Kidney (tissue), 14 donors: ENCODE data around the gene HAPLN3. TPM values are rescaled to one million over a fixed set of nuclear protein-coding genes. Genes with fewer than 3 reads are reported as not detected.

Experiments
- DNase-seq, 5 donors: peaks; one replicate each; pipeline ENCODE4 v3.0.0-alpha.2; 2013 to 2020
- FAIRE-seq: peaks from 2 replicates; lab custom pipeline; 2012; peaks lifted over from hg19 to GRCh38; lab: Jason Lieb, UNC
- H3K27ac ChIP-seq, 2 donors: one replicate each; pipeline ENCODE4 v1.7.0; 2013; ENCODE audit warnings: low read depth in 2 of 2, low read length in 2 of 2, inconsistent platforms in 1 of 2
- H3K27me3 ChIP-seq: one replicate; pipeline ENCODE4 v1.7.1; 2013; ENCODE audit warnings: low read length, inconsistent platforms; ENCODE audit not compliant: control insufficient read depth, insufficient read depth
- H3K36me3 ChIP-seq, 3 donors: one replicate each; pipeline versions ENCODE4 v1.7.0 to v1.7.1; 2013; ENCODE audit warnings: low read length in 3 of 3, control low read depth in 1 of 3, inconsistent platforms in 1 of 3; ENCODE audit not compliant: insufficient read depth in 3 of 3, control insufficient read depth in 2 of 3
- H3K4me1 ChIP-seq, 3 donors: one replicate each; pipeline versions ENCODE4 v1.7.0 to v1.7.1; 2013; ENCODE audit warnings: low read length in 3 of 3, inconsistent platforms in 1 of 3, low read depth in 1 of 3; ENCODE audit not compliant: control insufficient read depth in 2 of 3, insufficient read depth in 2 of 3
- H3K4me3 ChIP-seq, 3 donors: one replicate each; pipeline versions ENCODE4 v1.7.0 to v1.8.1; 2013; ENCODE audit warnings: low read length in 3 of 3, control low read depth in 1 of 3, inconsistent platforms in 1 of 3
- H3K9ac ChIP-seq, 3 donors: one replicate each; pipeline versions ENCODE4 v1.7.0 to v1.7.1; 2013; ENCODE audit warnings: low read length in 3 of 3, control low read depth in 1 of 3, inconsistent platforms in 1 of 3
- H3K9me3 ChIP-seq, 3 donors: one replicate each; pipeline versions ENCODE4 v1.7.0 to v1.7.1; 2013; ENCODE audit warnings: low read length in 3 of 3, control low read depth in 1 of 3, inconsistent platforms in 1 of 3; ENCODE audit not compliant: control insufficient read depth in 2 of 3, insufficient read depth in 1 of 3
- intact Hi-C: fragments of 100-400 bp; cut with DNase I; formaldehyde crosslinking; loops from one replicate; pipeline ENCODE4 v1.11.1; 2022
- polyA plus RNA-seq: library from polyadenylated mRNA; stranded (reverse); fragments of 350-450 nt; fragmentation: Illumina TruSeq; extraction: RNeasy Lipid Tissue Mini Kit (QIAGEN cat#74804); gene quantifications from one replicate; pipeline ENCODE4 v1.2.3, GENCODE V29; 2014; ENCODE audit warnings: low read depth, low replicate concordance; ENCODE audit not compliant: insufficient read depth
- total RNA-seq: library from RNA; stranded (reverse); fragmentation: NEBNext Ultra II Directional; extraction: Animal tissue kit (Norgen Biotek cat#: 25700); gene quantifications from one replicate; pipeline ENCODE4 v1.2.1, GENCODE V29; 2021
- TF ChIP-seq, protein P1 (sequence below): IDR thresholded peaks from 3 replicates; pipeline ENCODE4 v1.5.1; 2012; ENCODE audit warnings: mild to moderate bottlenecking, moderate library complexity, borderline replicate concordance; ENCODE audit not compliant: insufficient read depth; ENCODE audit errors: extremely low read depth
- donor health status: control.
- donor health status: control.
- donor health status: control.
- donor health status: control.
- donor health status: control.
- donor health status: DM: yes; HTN: yes; CAD: no.
- donor health status: Normal renal cell carcinoma (clear cell type).

Gene HAPLN3
- total and polyA plus RNA-seq, 2 donors from 2014 or later: 2.2 to 11.2 TPM

DNA sequence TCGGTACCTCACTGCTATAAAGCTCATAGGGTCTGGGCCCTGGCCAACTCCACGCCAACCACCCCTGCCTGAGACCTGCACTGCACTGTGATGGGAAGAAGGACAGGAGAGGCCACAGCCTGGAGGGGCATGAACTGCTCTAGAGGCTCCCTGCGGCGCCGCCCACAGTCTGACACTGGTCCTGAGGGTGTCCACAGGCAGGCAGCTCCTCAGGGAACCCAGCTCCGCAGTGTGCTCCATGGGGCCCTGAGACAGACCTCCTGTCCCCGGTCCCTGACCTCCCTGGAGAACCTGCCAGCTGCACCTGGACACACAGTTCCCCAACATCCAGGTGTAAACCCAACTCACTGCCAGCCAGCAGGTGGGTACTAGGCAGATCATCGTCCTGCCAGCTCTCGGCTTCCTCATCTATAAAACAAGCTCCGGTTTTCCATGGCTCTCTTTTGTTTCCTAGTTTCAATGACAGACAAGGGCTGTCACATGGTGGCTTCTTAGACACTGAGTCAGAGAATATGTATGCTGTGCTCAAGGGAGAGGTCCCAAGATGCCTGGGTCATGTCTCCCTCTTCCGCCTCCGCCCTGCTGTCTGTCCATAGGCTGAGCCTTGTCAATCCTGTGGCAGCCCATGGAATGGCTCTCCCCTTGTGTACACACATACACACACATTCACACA lies 5.1 kb upstream of the HAPLN3 start:
- TF ChIP-seq, protein P1, sequence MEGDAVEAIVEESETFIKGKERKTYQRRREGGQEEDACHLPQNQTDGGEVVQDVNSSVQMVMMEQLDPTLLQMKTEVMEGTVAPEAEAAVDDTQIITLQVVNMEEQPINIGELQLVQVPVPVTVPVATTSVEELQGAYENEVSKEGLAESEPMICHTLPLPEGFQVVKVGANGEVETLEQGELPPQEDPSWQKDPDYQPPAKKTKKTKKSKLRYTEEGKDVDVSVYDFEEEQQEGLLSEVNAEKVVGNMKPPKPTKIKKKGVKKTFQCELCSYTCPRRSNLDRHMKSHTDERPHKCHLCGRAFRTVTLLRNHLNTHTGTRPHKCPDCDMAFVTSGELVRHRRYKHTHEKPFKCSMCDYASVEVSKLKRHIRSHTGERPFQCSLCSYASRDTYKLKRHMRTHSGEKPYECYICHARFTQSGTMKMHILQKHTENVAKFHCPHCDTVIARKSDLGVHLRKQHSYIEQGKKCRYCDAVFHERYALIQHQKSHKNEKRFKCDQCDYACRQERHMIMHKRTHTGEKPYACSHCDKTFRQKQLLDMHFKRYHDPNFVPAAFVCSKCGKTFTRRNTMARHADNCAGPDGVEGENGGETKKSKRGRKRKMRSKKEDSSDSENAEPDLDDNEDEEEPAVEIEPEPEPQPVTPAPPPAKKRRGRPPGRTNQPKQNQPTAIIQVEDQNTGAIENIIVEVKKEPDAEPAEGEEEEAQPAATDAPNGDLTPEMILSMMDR: no peak
- H3K36me3 ChIP-seq: peaks cover 0 to 5% (median 0%) of the 10 kb centered on the region in 3 donors
- H3K9ac ChIP-seq: no peak overlapping the region
- DNase-seq (no peak), FAIRE-seq (no peak)
- no peaks in the 10 kb centered on the region for H3K9me3 ChIP-seq
- H3K4me1 ChIP-seq: peaks cover 0 to 6% (median 0%) of the 10 kb centered on the region in 3 donors
- H3K27me3 ChIP-seq: no peaks in the 10 kb centered on the region
- intact Hi-C loops: loop anchor here (5.0 to 10.0 kb wide), 2 partner anchors 107 to 274 kb away; no protein-coding TSS in a partner anchor
- H3K4me3 ChIP-seq: no peak overlapping the region
- no peak overlapping the region for H3K27ac ChIP-seq

DNA sequence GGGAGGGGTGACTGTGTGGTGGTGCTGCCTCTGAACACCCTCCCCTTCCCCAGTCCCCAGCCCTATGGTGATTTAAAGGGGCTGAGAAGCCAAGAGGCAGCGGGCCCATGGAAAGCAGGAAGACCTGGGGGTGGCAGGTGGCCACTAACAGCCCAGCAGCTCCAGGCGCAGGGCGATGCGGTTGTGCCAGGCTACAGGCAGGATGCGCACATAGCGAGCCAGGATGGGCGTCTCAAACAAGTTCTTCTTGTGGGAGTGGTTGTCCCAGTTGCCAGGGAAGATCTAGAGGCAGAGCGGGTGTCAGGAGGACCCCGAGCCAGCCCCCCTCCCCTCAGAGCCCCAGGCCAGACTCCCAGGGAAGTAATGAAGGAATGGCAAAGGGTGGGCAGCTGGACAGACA lies 3.9 kb upstream of the HAPLN3 start:
- DNase-seq (no peak), FAIRE-seq (no peak)
- intact Hi-C loops: no loop called here
- TF ChIP-seq, protein P1: no peak
- peaks cover 0 to 16% (median 0%) of the 10 kb centered on the region in 3 donors for H3K4me1 ChIP-seq
- H3K27ac ChIP-seq: no peak overlapping the region
- no peak overlapping the region for H3K9ac ChIP-seq
- H3K27me3 ChIP-seq: no peaks in the 10 kb centered on the region
- peaks cover 0 to 5% (median 0%) of the 10 kb centered on the region in 3 donors for H3K36me3 ChIP-seq
- no peak overlapping the region for H3K4me3 ChIP-seq
- H3K9me3 ChIP-seq: no peaks in the 10 kb centered on the region

DNA sequence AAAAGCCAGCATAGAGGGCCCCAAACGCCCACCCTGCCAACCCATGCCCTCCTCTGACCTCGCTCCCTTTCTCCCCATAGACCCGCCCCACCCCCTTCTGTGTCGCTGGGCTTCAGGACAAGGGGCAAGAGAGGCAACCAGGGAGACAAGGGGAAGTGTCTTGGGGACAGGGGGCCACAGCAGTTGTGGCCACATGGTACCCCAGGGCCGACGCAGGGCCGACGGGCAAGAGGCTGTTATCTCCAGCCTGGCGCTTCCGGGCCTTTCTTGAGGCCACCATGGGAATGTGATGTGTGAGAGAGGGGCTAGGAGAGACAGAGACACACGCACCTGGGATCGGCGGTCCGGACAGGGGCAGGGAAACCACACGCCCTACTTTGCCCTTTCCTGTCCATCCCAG lies 3.4 kb upstream of the HAPLN3 start:
- H3K36me3 ChIP-seq: peaks cover 0 to 5% (median 0%) of the 10 kb centered on the region in 3 donors
- intact Hi-C loops: no loop called here
- no peak overlapping the region for H3K4me3 ChIP-seq
- FAIRE-seq (no peak), DNase-seq (no peak)
- H3K27ac ChIP-seq: no peak overlapping the region
- H3K9me3 ChIP-seq: no peaks in the 10 kb centered on the region
- H3K9ac ChIP-seq: no peak overlapping the region
- H3K4me1 ChIP-seq: peaks cover 0 to 18% (median 0%) of the 10 kb centered on the region in 3 donors
- TF ChIP-seq, protein P1: no peak
- H3K27me3 ChIP-seq: peaks cover 2% of the 10 kb centered on the region
